ENCODE measurements around the gene WWOX.

Gene WWOX

GRCh38 chr16:78137179-78137578 is 37.7 kb downstream of the WWOX start:
- no peak for TF ChIP-seq JUND (IDR thresholded peaks at IDR 0.05; ENCODE audit: low read depth)
- in situ Hi-C loops (cut with HindIII; ENCODE audit: low pct_unique_long_range_greater_than_20kb, low sequenced_read_pairs), result no loop called here

GRCh38 chr16:78137782-78138616 is 38.5 kb downstream of the WWOX start:
- TF ChIP-seq JUND (IDR thresholded peaks at IDR 0.05; ENCODE audit: low read depth), result no peak
- in situ Hi-C loops (cut with HindIII; ENCODE audit: low pct_unique_long_range_greater_than_20kb, low sequenced_read_pairs), result no loop called here
- DNase-seq (ENCODE audit: low read depth in 1 of 2, low spot score in 1 of 2), result no peak

More at GRCh38 chr16:78137179-78137578, 37.7 kb downstream of the WWOX start:
- no peak for DNase-seq (ENCODE audit: low read depth in 1 of 2, low spot score in 1 of 2)

DNA sequence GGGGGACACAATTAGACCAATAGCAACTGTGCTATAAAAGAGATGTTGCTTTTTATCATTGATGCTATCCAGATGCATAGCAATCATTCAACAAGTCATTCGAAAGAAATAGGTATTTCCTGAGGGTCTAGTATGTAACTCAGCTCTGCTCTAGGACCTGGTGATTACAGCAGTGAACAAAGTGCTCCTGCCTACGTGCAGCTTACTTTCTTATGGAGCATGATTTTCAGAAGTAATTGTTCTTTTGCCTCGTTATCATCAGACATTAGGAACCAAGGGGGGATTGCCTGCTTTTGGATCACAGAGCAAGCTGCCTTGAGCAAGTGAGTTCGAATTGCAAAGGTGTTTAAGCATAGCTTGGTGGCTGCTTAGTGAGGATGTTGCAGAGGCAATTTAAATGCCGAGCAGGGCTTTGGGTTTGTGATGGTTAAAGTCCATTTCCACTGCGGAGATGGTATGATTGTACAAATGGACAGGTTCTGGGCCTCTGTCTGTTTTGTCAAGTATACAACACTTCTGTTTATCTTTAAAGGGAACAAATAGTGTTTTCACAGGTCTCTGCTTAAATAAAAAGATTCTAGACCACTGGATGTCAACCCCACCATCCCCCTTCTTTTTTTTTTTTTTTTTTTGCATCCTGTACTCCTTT is 41.5 kb downstream of the WWOX start:
- DNase-seq (ENCODE audit: low read depth in 1 of 2, low spot score in 1 of 2), result no peak
- in situ Hi-C loops (cut with HindIII; ENCODE audit: low pct_unique_long_range_greater_than_20kb, low sequenced_read_pairs), result no loop called here
- TF ChIP-seq JUND (IDR thresholded peaks at IDR 0.05; ENCODE audit: low read depth), result no peak

GRCh38 chr16:78142788-78143187 is 43.3 kb downstream of the WWOX start:
- in situ Hi-C loops (cut with HindIII; ENCODE audit: low pct_unique_long_range_greater_than_20kb, low sequenced_read_pairs), result no loop called here
- TF ChIP-seq JUND (IDR thresholded peaks at IDR 0.05; ENCODE audit: low read depth), result no peak
- DNase-seq (ENCODE audit: low read depth in 1 of 2, low spot score in 1 of 2), result no peak

GRCh38 chr16:78146807-78147206 is 47.4 kb downstream of the WWOX start:
- in situ Hi-C loops (cut with HindIII; ENCODE audit: low pct_unique_long_range_greater_than_20kb, low sequenced_read_pairs), result no loop called here
- no peak for TF ChIP-seq JUND (IDR thresholded peaks at IDR 0.05; ENCODE audit: low read depth)
- no peak for DNase-seq (ENCODE audit: low read depth in 1 of 2, low spot score in 1 of 2)

GRCh38 chr16:78147911-78148401 is 48.5 kb downstream of the WWOX start:
- in situ Hi-C loops (cut with HindIII; ENCODE audit: low pct_unique_long_range_greater_than_20kb, low sequenced_read_pairs), result no loop called here
- no peak for DNase-seq (ENCODE audit: low read depth in 1 of 2, low spot score in 1 of 2)
- TF ChIP-seq JUND (IDR thresholded peaks at IDR 0.05; ENCODE audit: low read depth), result no peak

- in situ Hi-C loops (cut with HindIII; ENCODE audit: low pct_unique_long_range_greater_than_20kb, low sequenced_read_pairs), result no loop called here
- DNase-seq (ENCODE audit: low read depth in 1 of 2, low spot score in 1 of 2), result no peak
- TF ChIP-seq JUND (IDR thresholded peaks at IDR 0.05; ENCODE audit: low read depth), result no peak
Observed at GRCh38 chr16:78150233-78150632, 50.8 kb downstream of the WWOX start.

GRCh38 chr16:78154729-78155461 is 55.4 kb downstream of the WWOX start:
- in situ Hi-C loops (cut with HindIII; ENCODE audit: low pct_unique_long_range_greater_than_20kb, low sequenced_read_pairs), result no loop called here
- TF ChIP-seq JUND (IDR thresholded peaks at IDR 0.05; ENCODE audit: low read depth), result no peak

GRCh38 chr16:78155791-78156345 is 56.4 kb downstream of the WWOX start:
- in situ Hi-C loops (cut with HindIII; ENCODE audit: low pct_unique_long_range_greater_than_20kb, low sequenced_read_pairs), result no loop called here
- TF ChIP-seq JUND (IDR thresholded peaks at IDR 0.05; ENCODE audit: low read depth), result no peak
- no peak for DNase-seq (ENCODE audit: low read depth in 1 of 2, low spot score in 1 of 2)

More at GRCh38 chr16:78154729-78155461, 55.4 kb downstream of the WWOX start:
- no peak for DNase-seq (ENCODE audit: low read depth in 1 of 2, low spot score in 1 of 2)

GRCh38 chr16:78161023-78161729 is 61.7 kb downstream of the WWOX start:
- in situ Hi-C loops (cut with HindIII; ENCODE audit: low pct_unique_long_range_greater_than_20kb, low sequenced_read_pairs), result no loop called here
- no peak for DNase-seq (ENCODE audit: low read depth in 1 of 2, low spot score in 1 of 2)

GRCh38 chr16:78163772-78164670 is 64.6 kb downstream of the WWOX start:
- peak in 1 of 2 experiments; percentile 15 for DNase-seq (ENCODE audit: low read depth in 1 of 2, low spot score in 1 of 2)
- in situ Hi-C loops (cut with HindIII; ENCODE audit: low pct_unique_long_range_greater_than_20kb, low sequenced_read_pairs), result no loop called here
- no peak for TF ChIP-seq JUND (IDR thresholded peaks at IDR 0.05; ENCODE audit: low read depth)

More at GRCh38 chr16:78161023-78161729, 61.7 kb downstream of the WWOX start:
- TF ChIP-seq JUND (IDR thresholded peaks at IDR 0.05; ENCODE audit: low read depth), result no peak
